OCI-LY3 (cell line): Measurements from ENCODE around the gene BCAP31.

ENCODE experiments used
- EZH2phosphoT487 ChIP-seq: fragments of 200-600 bp; shearing (Covaris generic); IDR thresholded peaks from 2 replicates; pipeline ENCODE4 v1.6.1; 2018; ENCODE audit warnings: antibody characterized with exemption, mixed run types, low read depth
- TF ChIP-seq, protein P1 (sequence below): fragments of 200-600, 300-600 bp; sonication (generic); IDR thresholded peaks from 2 replicates; pipeline ENCODE4 v1.5.1; 2014; ENCODE audit warnings: antibody characterized with exemption, low read length, low read depth

DNA sequence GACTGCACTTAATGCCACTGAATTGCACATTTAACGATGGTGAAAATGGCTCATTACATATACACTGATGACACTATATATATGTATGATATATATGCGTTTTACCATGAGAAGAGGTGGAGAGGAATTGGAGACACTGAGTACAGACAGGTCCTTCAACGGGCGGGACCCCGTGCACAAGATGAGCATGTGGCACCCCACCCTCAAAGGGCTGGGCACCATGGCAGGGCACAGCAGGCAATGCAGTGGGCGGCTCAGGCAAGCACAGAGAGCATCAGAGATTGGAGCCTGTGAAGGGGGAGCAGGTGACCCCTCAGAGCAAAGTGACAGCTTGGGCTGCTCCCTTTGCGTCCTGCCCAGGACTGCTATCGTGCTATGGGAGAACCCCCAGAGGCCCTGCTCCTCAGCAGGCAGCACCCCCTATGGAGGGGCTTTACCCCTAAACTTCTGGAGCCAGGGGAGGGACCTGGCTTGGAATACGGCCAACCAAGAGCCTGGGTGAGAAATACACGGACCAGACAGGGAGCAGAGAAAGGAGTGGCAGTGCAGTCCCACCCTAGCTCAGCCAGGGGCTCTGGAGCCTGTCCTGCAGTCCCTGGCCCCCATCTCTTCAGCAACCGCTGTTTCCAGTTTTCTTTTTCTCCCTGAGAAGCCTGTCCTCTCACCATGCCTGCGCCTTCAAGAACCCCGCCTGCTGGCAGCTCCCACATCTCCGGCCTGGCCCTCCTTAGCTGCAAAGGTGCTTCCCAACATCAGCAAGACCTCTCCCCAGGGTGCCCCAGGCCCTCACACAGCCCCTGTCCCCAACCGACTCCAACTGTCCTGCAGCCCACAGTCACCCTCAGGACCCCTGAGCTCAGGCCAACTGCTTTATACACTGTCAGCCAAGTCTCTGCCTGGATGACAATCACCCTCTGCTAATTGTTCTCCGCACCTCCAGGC lies 26.0 kb downstream of the BCAP31 start:
- TF ChIP-seq, protein P1, sequence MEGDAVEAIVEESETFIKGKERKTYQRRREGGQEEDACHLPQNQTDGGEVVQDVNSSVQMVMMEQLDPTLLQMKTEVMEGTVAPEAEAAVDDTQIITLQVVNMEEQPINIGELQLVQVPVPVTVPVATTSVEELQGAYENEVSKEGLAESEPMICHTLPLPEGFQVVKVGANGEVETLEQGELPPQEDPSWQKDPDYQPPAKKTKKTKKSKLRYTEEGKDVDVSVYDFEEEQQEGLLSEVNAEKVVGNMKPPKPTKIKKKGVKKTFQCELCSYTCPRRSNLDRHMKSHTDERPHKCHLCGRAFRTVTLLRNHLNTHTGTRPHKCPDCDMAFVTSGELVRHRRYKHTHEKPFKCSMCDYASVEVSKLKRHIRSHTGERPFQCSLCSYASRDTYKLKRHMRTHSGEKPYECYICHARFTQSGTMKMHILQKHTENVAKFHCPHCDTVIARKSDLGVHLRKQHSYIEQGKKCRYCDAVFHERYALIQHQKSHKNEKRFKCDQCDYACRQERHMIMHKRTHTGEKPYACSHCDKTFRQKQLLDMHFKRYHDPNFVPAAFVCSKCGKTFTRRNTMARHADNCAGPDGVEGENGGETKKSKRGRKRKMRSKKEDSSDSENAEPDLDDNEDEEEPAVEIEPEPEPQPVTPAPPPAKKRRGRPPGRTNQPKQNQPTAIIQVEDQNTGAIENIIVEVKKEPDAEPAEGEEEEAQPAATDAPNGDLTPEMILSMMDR, result no peak
- TF ChIP-seq EZH2phosphoT487, result no peak
